GM12892 (cell line): Measurements from ENCODE around the gene TSC22D1.
"Not testable (repeated sequence)": the region's sequence is repeated elsewhere in the genome, so short reads cannot be mapped to it uniquely, and the experiment has no call there.

Experiments
- DNase-seq: peaks from one replicate; pipeline ENCODE4 v3.0.0; 2011; ENCODE audit not compliant: insufficient read length
- FAIRE-seq: peaks from 2 replicates; lab custom pipeline; 2011; peaks lifted over from hg19 to GRCh38; lab: Jason Lieb, UNC
- POLR2A ChIP-seq: IDR thresholded peaks from 2 replicates; pipeline ENCODE4 v1.6.1; 2011; ENCODE audit warnings: low read depth, low read length, control low read depth
- POLR2AphosphoS5 ChIP-seq: IDR thresholded peaks from 2 replicates; pipeline ENCODE4 v1.6.1; 2011; ENCODE audit warnings: low read depth, low read length, control low read depth
- TAF1 ChIP-seq: IDR thresholded peaks from 2 replicates; pipeline ENCODE4 v1.6.1; 2011; ENCODE audit warnings: low read depth, mild to moderate bottlenecking, control low read depth, low read length, borderline replicate concordance

The TSC22D1 gene

DNA sequence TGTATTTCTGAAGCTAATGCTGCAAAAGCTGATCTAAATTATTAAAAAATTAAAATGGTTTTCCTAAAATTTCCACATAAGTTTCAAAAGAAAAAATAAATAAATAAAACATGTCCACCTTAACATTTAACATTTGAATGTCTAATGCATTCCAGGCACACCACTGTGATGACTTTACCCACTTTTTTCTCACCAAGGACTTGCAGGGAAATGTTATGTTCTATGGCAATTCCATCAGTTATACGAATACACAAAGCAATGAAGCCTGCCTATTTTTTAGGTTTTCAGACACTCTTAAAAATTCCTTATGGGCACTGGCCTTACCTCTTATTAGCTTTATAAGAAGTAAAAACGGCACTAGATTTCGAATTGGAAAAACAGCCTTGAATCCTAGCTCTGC lies 10.2 kb downstream of the TSC22D1 start:
- TF ChIP-seq POLR2A (no peak), POLR2AphosphoS5 (no peak), TAF1 (no peak)
- FAIRE-seq (no peak), DNase-seq (no peak)

DNA sequence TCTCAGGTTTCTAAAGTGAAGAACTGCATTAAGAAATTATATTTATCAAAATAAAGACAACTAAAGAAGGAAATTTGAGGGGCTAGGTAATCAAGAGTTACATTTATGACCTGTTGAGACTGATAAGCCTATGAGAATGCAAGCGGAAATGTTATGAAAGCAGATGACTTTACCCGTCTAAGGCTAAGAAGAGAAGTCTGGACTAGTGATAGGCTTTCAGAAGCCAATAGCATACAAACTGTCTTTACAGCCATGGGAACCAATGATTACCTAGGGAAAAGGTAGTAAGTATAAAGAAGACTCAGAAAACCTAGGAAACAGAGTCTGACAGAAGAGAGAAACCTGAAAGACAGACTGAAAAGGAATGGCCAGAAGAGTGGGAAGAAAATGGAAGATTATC lies 11.2 kb downstream of the TSC22D1 start:
- no peak for DNase-seq
- no peak for FAIRE-seq
- TF ChIP-seq TAF1 (no peak), POLR2A (no peak), POLR2AphosphoS5 (no peak)

DNA sequence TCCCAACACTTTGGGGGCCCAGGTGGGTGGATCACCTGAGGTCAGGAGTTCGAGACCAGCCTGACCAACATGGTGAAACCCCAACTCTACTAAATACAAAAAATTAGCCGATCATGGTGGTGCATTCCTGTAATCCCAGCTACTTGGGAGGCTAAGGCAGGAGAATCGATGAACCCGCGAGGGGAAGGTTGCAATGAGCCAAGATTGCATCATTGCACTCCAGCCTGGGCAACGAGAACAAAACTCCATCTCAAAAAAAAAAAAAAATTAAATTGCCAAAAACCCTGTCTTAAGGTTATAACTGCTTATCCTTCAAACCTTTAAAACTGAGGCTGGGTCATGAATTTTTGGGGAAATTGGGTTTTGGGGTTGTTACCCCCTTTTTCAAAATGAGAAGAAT lies 13.3 kb downstream of the TSC22D1 start:
- FAIRE-seq, DNase-seq: not testable (repeated sequence)

DNA sequence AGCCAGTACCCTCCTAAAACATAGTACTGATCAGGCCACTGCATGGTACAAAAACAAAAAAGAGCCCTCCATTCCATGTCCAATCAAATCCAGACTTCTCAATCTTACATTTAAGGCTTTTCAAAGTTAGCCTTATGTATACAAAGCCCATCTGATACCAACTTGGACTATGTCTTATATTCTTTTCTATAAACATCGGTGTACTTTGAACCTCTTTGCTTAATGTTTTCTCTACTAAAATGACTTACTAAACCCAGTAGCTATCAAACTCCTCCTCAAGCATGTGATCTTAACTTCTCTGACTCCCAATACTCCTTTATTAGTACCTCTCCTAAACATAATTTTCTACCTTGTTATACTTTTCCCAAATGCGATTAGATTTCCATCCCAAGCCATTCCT lies 14.8 kb downstream of the TSC22D1 start:
- no peak for DNase-seq
- TF ChIP-seq POLR2AphosphoS5 = no peak
- TF ChIP-seq TAF1 = no peak
- no peak for TF ChIP-seq POLR2A
- FAIRE-seq = no peak

DNA sequence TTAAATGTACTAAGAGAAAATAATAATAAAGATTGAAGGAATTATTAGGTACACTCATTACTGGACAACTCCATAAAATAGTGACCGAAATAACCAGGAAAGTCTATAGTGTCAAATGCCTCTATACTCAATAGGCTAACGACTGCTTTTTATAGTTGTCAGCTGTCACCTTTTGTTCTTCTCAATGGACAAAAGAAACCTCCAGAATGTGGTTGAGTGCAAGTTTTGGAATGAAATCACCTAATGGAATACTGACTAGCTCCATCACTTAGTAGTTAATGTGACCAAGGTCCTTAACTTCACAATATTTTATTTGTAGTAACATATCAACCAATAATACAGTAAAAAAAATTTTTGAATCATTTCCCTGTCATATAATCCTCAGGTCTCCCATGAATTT lies 18.1 kb downstream of the TSC22D1 start:
- no peak for FAIRE-seq

DNA sequence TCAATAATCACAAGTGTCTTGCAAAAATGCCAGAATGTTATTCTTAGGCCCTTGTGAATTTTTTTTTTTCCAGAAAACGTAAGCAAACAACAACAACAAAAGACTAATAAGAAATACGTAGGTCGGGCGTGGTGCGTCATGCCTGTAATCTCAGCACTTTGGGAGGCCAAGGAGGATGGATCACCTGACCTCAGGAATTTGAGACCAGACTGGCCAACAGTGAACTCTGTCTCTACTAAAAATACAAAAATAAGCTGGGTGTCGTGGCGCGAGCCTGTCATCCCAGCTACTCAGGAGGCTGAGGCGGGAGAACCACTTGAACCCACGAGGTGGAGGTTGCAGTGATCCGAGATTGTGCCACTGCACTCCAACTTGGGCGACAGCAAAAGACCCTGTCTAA lies 20.9 kb downstream of the TSC22D1 start:
- no peak for FAIRE-seq
- no peak for TF ChIP-seq POLR2A

More for the DNA sequence above, 18.1 kb downstream of the TSC22D1 start:
- TF ChIP-seq POLR2AphosphoS5 (no peak), POLR2A (no peak)
- no peak for DNase-seq

DNA sequence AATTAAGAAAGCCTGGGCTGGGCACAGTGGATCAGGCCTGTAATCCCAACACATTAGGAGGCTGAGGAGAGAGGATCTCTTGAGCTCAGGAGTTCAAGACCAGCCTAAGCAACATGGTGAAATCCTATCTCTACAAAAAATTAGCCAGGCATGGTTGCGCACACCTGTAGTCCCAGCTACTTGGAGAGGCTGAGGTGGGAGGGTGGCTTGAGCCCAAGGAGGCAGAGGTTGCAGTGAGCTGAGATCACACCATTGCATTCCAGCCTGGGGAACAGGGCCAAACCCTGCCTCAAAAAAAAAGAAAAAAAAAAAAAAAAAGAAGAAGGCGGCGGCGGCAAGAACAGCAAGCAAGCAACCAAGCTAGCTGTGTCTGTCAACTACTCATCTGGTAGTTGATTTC lies 26.7 kb downstream of the TSC22D1 start:
- TF ChIP-seq POLR2A = no peak
- no peak for TF ChIP-seq POLR2AphosphoS5
- TF ChIP-seq TAF1 = no peak
- no peak for DNase-seq
- no peak for FAIRE-seq

More for the DNA sequence above, 20.9 kb downstream of the TSC22D1 start:
- no peak for DNase-seq

DNA sequence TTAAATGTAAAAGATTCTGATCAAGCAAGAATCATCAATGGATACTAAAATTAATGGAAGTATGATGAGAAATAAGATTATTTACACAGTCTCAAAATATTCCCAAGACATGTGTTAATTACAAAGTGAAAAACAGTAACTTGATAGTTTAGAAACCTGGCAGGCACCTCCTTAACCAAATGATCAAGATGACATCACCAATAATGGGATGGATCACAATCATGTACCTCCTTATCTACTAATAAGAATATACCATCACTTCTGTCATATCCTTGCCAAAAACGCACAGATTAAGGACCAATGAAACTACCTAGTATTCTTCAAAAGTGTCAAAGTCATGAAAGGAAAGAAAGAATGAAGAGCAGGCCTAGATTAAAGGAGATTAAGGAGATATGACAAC lies 30.0 kb downstream of the TSC22D1 start:
- FAIRE-seq (no peak), DNase-seq (no peak)
- TF ChIP-seq TAF1 (no peak), POLR2AphosphoS5 (no peak), POLR2A (no peak)

DNA sequence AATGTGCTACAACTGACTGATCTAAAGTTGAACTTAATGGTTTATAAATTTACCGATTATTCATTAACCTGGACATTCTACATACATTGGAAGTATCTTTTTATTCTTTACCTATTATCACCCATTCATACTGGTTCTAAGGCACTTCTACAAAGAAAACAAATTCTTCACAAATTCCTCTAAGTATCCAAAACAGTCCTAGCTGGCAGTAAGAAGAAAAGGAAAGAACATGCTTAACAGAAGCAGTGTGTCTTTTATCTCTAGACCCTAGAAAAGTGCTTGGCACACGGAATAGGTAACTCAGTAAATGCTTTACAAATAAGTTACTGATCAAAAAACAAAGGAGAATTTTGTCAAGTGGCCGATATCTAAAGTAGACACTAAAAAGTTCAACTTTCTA lies 32.8 kb downstream of the TSC22D1 start:
- no peak for FAIRE-seq
- no peak for DNase-seq

DNA sequence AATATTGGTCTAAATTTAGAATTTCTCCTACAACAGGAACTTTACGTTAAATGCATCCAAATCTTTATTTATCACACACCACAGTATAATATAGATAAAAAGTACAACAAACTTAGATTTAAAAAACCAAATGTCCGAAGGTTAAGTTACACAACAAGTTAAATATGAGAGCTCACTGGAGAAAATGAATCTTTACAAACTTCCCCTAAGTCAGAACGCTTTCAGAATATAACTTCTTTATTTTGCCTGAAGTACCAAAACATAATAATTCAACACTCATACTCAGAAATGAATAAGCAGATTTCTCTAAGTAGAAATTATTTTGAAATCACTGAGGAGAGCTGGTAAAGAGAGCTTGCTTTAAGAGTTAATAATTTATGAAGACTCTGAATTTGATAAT lies 33.8 kb downstream of the TSC22D1 start:
- TF ChIP-seq POLR2A (no peak), POLR2AphosphoS5 (no peak), TAF1 (no peak)
- FAIRE-seq (no peak), DNase-seq (no peak)

More for the DNA sequence above, 32.8 kb downstream of the TSC22D1 start:
- TF ChIP-seq TAF1 = no peak
- no peak for TF ChIP-seq POLR2A
- TF ChIP-seq POLR2AphosphoS5 = no peak

DNA sequence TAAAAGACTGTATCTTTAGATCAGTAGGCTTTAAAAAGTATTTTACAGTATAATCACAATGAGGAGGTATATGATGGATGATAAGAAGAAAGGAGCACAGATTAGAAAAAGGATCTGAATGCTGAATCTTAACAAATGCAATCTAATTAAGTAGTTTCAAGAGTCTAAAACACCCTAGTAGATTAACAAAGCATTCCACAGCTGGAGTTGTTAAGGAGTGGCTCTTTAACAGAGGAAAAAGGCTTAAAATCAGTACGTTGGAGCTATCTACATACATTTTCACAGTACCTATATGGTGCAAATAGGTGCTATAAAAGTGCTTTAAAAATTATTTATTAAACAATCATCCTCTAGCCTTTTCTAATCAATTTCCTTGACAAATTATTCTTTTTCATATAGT lies 34.5 kb downstream of the TSC22D1 start:
- DNase-seq = no peak
- no peak for FAIRE-seq
- no peak for TF ChIP-seq TAF1
- TF ChIP-seq POLR2AphosphoS5 = no peak
- TF ChIP-seq POLR2A = no peak

DNA sequence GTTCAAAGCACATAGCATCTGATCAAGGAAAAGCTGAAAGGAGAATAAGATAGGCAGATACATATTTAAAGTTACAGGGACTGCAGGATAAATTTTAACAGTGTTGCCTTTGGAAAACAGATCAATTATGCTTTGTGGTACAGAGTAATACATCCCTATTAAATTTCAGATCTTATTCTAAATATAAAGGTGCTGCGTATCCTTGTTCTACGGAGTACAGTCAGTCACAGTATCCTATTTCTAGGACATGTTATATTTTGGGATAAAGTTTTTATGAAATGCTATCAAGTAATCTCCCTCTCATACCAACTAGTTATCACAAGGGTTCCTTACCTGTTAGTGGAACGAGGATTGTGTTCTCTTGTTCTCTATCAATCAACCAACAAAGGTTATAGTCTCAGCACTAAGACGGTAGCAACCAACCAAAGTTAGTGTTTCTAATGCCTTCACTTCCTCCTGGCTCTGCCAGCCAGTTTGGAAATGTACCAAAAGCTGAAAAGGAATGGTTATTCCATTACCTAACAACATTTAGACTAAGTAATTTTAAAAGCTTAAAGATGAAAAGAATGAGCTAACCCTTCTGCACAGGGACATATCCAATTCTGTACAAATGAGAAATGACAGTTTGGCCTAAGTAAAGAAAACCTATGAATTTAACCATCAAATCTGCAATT lies 35.2 kb downstream of the TSC22D1 start:
- DNase-seq = no peak
- FAIRE-seq = no peak
- TF ChIP-seq TAF1 (no peak), POLR2AphosphoS5 (no peak), POLR2A (no peak)

DNA sequence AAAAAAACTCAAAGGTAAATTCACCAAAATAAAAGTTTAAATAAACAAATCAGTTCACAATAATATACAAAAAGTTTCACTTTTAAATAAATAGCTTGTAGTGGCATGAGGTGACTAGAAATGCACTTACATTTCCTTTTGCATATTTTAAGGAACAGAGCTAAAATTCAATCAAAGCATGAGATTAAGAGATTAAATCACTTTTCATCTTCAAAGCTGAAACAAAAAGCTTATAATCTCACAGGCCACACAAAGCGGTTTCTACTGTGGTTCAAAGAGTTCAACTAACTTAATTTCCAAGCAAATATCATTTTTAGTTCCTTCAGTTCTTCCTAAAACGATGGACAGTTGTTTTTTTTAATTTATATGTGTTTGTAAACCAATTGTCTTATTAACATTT lies 38.9 kb downstream of the TSC22D1 start:
- FAIRE-seq (no peak), DNase-seq (no peak)
- TF ChIP-seq TAF1 (no peak), POLR2AphosphoS5 (no peak), POLR2A (no peak)
